Stimulated activated CD4-positive, alpha-beta T cell treated with anti-CD3 and anti-CD28 coated beads, Interleukin-1b, Interleukin-23, amount 100 ng/mL, for 24 hours (primary cell): ENCODE measurements around the gene STK36.

Experiments
- DNase-seq, 4 experiments: peaks; one replicate each; pipeline ENCODE4 v3.0.0-alpha.2; 2020; ENCODE audit warnings: low read depth in 4 of 4, low spot score in 1 of 4

STK36 gene

DNA sequence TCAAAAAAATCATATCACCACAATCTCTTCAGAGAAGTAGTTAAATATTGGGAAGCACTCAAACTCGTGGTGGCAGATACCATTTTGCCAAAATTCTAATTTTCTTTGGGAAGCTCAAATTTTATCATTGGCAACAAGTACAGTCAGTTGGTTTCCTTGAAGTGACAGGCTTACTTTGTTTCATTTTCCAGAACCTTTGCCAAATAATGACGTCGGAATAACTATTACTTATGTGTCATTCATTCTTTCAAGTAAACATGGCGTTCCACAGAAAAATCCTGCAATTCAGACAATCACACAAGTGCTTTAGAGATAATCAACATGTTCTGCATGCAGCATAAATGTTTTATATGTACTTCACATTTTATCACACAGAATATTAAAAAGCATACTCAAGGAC is 44.2 kb downstream of the STK36 start:
- no peak for DNase-seq

DNA sequence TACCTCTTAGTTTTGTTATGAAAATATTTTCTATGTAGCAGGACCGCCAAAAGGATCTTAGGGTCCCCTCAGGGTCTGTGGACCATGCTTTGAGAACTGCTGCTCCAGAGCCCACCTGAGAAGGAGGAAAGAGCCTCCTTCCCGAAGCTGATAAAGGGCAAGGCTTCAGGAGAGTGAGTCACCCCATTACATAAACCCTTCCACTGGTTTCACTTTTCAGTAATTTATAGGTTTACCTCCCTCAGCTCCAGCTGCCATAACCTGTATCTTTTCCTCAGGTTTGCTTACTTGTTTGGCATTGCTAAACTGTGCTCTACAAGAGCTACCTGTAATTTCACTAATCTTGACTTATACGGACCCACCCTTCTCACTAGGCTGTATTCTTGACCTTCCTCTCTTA is 45.4 kb downstream of the STK36 start:
- no peak for DNase-seq

DNA sequence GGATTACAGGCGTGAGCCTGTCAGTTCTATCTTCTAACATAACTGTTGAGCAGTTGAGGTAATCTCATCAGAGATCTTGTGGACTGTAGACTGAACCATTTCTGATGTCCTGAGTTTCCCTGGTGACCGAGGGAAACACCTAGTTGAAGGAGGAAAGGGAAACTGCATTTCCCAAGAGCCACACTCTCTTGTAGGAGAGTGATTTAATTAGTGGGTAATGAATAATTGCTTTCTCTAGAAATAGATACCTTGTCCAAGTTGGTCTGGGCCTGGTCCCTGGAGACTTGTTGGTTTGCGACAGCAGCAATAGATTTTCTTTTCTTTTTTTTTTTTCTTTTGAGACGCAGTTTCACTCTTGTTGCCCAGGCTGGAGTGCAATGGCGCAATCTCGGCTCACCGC is 46.2 kb downstream of the STK36 start:
- no peak for DNase-seq

DNA sequence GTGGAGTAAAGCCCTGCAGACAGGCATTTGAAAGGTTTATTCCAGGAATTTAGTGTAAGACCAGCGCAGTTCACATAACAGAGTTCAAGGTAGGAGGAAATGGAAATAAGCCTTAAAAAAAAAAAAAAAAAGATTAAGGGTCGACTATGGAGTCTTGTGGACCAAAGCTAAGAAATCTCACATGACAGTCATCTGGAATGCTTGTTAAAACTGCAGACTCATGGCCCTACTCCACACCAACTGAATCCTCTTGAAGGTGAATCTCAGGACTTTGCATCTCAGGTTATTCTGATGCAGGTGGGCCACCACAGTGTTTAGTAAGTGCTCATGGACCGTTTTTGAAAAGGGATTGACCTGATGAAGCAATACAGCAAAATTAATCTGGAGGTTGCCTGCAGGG is 47.6 kb downstream of the STK36 start:
- DNase-seq, result no peak

DNA sequence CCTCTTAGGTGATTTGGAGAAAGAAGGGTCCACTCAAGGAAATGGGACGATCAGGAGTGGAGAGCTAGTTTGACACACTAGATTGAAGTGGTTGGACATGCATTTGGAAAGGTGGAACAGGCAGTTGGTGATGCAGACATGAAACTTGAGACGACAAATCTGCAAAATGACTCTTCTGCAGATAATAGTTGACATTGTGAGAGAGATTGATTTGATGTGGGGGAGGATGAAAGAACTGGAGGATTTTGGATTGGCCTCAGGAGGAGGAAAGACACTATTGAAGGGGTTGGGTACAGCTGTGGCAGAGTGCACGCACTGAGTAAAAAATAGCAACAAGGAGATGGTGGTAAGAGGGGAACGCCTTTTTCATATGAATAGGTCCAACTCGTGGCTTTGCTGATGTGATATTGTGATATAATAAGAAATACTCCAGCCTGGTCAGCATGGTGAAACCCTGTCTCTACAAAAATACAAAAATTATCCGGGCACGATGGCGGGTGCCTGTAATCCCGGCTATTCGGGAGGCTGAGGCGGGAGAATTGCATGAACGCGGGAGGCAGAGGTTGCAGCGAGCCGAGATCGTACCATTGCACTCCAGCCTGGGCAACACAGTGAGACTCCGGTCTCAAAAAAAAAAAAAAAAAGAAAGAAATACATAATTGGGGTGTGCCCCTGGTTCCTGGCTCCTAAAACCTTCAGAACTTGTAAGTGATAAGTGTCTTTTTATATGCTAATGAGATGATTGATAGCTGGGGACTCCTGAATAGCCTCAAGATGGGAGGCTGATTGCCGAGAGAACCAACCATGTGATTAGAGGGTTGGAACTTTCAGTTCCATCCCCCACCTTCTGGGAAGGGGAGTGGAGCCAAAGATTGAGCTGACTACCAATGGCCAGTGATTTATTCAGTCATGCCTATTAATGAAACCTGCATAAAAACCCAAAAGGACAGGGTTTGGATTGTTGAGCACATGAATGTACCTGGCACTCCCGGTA is 48.5 kb downstream of the STK36 start:
- DNase-seq, result no peak

DNA sequence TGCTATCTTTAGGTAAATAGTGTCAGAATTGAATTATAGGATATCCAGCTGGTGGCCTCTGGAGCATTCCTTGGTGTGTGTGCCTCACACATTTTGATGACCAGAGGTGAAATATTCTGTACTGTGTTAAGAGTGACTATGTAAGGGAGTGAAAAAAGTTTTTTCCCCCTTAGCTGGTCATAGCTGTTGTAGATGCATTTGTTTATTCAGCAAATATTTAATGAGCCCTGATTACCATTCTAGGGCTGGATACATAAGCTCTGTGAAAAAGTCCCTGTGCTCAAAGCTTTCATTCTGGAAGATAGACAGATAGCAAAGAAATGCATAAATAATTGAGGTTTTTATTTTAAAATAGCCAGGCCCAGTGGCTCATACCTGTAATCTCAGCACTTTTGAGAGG is 49.6 kb downstream of the STK36 start:
- DNase-seq, result no peak

DNA sequence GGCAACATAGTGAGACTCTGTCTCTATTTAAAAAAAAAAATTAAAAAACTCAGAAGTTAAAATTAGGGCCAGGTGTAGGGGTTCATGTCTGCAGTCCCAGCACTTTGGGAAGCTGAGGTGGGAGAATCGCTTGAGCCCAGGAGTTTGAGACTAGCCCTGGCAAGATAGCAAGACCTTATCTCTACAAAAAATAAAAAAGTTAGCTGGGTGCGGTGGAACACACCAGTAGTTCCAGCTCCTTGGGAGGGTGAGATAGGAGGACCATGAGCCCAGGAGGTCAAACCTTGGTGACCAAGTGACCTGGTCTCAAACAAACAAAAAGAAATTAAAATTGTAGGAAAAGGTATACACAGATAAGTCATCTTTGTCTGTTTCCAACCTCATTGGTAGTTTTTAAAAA is 50.0 kb downstream of the STK36 start:
- DNase-seq, result no peak

DNA sequence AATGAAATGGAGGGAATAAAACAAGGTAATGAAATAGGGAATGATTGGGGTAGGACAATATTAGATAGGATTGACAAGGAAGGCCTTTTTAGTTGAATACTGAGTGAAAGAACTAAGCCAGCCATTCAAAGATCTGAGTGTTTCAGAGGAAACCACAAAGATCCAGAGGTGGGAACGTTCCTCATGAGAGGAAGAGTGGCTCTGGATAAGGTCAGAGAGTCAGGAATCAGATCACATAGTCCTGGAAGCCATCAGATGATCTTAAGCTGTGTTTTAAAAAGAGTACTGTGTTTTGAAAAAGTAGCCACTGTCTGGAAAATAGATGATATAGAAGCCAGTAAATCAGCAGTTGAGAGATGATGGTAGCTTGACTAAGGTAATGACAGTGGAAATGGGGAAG is 50.5 kb downstream of the STK36 start:
- no peak for DNase-seq

DNA sequence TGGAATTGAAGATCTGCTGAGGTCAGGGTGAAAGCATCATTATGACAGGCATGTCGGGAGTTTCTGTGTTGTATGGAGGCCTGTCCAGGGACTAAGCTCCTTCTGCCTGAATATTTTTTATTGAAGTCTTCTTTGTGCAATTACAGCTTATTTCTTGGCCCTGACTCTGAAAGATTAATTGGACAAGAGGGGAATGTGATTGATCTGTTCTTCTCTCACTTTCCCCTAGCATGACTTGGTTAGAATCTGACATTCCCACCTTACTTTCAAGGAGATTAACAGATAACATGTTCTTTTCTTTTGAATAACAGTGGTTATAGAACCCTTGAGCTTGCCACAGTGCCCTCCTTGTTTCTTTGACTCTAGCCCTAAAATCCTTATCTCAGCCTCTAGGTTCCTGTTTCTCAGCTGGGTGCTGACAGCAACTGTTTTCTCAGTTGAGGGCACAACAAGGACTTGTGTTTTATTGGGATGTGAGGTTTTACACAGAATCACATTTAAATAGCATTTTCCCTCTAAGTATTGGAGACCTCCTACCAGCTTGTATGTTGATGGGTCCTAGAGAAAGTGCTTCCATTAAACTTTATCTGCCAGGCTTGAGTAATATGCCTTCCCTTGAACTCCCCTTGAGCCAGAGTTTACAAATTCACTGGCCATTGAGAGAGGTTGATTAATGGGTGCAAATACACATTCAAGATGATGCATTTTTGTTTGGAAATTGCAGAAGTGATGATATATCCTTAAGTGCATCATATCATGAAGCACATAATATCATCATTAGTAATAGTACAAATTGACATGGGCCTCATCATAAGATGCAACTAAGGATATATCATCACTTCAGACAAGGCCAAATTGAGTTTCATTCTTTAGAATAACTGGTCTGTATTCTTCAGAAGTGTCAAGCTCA is 51.2 kb downstream of the STK36 start:
- no peak for DNase-seq

DNA sequence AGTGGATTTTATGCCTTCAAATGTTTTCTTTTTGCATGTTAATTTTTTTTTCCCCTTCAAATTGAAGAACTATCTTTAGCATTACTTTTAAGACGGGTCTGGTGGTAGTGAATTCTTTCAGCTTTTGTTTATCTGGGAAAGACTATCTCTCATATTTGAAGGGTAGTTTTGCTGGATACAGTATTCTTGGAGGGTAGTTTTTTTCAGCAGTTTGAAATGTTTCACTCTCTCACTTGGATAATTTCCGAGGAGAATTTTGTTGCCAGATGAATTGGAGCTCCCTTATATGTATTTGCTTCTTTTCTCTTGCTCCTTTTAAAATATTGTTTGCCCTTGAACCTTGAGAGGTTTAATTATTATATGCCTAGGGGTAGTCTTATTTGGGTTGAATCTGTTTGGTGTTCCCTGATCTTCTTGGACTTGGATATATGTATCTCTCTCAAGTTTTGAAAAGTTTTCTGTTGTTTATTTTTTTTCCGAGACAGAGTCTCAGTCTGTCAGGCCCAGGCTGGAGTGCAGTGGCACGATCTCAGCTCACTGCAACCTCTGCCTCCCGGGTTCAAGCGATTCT is 54.2 kb downstream of the STK36 start:
- DNase-seq, result no peak

DNA sequence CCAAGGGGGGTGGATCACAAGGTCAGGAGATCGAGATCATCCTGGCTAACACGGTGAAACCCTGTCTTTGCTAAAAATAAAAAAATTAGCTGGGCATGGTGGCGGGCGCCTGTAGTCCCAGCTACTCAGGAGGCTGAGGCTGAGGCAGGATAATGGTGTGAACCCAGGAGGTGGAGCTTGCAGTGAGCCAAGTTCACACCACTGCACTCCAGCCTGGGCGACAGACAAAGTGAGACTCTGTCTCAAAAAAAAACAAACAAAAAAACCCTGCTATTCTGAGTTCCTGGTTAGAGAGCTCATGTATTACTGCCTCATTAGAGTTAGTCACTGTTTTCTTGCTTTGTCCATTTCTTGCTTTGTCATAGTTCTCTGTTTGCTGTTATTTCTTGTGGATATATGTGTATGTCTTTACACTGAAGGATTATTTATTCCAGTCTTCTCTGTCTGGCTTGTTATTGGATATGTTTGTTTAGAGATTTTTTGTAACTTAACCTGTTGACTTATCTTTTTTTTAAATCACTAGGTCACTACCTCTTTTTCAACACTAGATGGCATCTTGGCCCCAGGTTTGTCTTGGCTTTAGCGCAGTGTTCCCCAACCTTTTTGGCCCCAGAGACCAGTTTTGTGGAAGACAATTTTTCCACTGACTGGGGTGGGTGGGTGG is 55.7 kb downstream of the STK36 start:
- DNase-seq, result no peak

DNA sequence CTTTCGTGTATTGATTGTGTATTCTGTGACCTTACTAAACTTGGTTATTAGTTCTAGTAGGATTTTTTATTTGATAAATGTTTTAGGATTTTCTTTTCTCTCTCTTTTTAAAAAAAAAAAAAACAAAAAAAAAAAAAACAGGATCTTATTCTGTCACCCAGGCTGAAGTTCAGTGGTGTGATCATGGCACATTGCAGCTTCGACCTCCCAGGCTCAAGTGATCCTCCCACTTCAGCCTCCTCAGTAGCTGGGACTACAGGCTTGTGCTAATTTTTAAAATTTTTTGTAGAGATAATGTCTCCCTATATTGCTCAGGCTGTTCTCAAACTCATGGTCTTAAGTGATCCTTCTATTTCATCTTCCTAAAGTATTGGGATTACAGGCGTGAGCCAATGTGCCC is 57.8 kb downstream of the STK36 start:
- no peak for DNase-seq

DNA sequence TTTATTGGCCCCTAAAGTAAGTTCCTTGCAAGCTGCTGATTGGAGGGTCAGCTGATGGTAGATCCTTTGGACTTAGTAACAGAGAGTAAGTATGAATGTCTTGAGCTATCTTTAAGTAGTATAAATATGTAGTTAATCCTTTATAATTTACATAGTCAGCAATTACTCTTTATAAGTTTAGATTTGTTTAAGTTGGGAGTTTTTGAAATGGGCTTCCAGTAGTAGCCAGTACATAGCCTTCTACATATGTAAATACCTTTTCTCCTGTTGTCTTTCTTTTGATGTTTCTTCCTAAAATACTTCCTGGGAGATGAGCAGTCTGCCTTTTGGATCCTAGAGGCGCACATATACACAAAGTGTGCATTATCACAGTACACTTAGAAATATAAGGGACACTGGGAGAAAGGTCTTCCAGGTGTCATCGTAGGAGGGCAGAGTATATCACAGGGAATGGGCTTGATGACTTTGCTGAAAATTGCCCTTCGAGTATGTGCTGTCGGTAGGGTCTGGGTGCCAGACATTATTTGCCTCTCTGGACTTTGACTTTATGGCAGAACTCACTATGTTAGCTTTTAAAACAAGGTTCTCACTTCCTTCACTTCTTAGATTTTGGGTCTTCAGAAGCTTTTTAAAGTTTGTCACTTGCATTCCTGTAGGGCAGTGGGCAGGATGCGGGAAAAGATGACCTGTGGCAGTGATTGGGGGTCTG is 60.3 kb downstream of the STK36 start:
- no peak for DNase-seq

DNA sequence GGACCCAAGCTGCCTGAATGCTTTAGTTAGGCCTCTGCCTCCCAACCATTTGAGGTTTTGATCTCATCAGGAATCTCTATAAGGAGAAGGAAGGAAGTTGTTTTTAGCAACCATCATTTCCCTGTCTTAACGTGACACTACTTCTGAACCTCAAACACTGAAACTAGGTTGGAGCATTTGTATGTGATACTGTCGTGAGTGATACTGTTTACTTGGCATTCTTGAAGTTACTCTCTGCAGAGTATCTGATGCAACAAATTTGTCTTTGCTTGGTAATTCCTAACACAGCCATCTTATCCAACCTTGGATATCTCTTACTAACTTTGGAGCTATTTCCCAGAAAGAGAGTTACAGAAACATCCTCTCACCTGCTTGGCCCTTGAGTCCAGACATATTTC is 60.9 kb downstream of the STK36 start:
- DNase-seq, result no peak

DNA sequence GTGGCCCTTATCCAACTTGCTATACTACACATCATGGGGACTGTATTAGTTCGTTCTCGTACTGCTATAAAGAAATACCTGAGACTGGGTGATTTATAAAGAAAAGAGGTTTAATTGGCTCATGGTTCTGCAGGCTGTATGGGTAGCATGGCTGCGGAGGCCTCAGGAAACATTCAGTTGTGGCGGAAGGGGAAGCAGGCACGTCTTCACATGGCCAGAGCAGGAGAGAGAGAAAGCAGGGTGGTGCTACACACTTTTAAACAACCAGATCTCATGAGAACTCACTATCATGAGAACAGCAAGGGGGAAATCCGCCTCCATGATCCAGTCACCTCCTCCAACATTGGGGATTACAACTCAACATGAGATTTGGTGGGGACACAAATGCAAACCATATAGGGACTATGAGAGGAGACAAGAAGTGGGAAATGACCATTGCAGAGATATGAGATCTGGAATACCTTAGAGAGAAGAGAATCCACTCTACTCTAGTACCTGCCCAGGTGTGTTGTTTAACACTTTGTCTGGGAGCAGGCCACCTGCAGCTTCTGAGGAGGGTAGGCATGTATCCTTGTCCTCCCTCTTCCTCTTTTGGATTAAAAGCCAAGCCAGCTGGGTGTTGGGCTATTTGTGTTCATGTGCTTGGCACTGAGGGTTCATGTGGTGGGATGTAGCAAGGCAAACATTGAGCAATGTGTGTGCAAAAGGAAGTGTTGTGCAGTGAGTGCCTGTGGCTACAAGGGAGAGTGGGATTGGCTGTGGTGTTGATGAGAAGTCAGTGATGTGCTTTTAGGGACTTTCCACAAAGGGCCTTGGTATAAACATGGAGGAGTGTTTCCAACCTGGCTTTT is 61.5 kb downstream of the STK36 start:
- no peak for DNase-seq

DNA sequence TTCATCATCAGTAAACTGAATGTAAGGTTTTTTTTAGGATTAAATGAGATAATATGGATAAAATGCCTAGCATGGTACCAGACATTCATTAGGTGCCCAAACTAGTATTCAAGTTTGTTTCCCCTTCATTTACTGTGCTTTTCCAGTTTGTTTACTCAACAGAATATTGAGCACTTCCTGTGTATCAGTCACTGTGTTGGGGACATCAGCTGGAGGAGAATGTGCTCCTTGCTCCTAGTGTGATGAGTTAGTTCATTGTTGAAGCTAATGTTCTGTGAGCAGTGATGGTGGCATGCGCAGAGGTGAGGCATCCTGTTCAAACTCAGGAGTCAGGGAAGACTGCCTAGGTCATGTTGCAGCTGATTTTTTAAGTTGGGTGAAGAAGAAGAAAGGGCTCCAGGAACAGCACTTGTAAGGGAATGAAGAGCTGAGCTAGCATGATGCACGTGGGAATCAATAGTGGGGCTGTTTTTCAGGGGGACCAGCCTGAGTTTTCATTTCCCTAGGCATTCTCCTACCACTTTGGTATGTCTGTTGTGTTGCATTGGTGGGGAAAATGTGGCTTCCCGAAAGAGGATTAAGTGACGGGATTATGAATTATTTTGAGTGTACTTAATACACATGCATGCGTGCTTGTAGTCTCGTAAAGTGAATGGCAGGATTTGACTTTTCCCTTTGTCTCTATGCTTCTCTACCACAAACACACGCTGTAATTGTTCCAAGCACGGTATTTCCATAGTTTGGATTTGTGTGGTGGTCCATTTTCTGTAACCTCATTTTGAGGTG is 62.5 kb downstream of the STK36 start:
- no peak for DNase-seq

DNA sequence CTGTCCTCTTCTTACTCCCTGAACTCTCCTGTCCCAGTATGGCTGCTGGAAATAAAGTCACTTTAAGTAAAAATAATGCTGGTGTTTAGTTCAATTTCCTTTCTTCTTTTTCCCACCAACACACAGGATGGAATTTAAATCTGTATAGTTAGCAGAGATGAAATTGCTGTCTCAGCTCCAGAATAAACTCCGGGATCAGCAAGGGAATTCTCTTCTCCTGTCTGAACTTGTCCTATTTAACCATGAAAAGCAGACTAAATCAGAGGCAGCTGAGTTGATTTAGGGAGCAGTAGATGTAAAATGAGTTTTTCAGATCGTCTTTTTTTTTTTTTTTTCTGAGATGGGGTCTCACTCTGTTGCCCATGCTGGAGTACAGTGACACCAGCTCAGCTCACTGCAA is 64.6 kb downstream of the STK36 start:
- DNase-seq, result no peak

DNA sequence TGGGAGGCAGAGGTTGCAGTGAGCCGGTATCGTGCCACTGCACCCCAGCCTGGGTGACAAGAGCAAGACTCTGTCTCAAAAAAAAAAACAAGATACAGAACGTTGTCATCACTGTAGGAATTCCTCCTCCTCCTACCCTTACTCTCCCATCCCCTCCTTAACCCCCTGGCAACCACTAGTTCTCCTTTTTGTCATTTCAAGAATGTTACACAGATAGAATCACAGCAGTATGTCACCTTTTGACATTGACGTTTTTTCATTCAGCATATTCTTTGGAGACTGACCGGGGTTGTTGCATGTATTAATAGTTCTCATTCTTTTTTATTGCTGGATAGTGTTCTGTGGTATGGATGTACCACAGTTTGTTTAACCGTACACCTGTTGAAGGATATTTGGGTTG is 71.2 kb downstream of the STK36 start:
- no peak for DNase-seq

DNA sequence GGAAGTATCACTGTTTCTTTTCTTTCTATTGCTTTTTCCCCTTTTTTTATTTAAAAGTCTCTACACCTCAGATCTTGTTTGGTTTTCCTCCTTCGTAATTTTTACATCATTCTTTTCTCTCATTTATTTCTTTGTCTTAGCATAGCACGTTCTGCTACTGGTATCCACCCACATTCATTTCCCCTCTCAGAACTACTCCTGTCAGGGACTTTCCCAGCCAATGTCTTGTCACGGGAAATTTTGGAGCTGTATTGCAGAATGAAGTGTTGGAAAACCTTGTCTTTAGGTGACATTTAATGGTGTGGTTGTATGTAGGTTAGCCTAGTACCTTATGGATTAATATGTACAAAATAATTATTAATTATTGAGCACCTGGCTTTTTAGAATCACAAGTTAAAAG is 72.7 kb downstream of the STK36 start:
- DNase-seq, result no peak
